Calu3 (cell line): ENCODE measurements around the gene FHIT. TPM values are rescaled to one million over a fixed set of nuclear protein-coding genes. Genes with fewer than 3 reads are reported as not detected.

Source experiments
- BruUV-seq: library from RNA; stranded (reverse); fragments of 400-500 nt; replicated peaks from 2 replicates; lab custom pipeline; 2021; lab: Mats Ljungman, UMichigan
- CTCF ChIA-PET: fragments of 300-600 bp; sonication (Branson Sonifier 250); formaldehyde crosslinking; loops from one replicate; lab custom pipeline; 2022; ENCODE audit warnings: antibody characterized with exemption; lab: Charles Lee
- DNase-seq: peaks from one replicate; pipeline ENCODE4 v3.0.0; 2022
- H3K27ac Mint-ChIP-seq: one replicate; pipeline ENCODE4 v1.8.0; 2022; ENCODE audit warnings: mixed read lengths; ENCODE audit not compliant: unreplicated experiment
- H3K27me3 Mint-ChIP-seq: one replicate; pipeline ENCODE4 v1.8.0; 2022; ENCODE audit warnings: mixed read lengths; ENCODE audit not compliant: unreplicated experiment
- H3K36me3 Mint-ChIP-seq: one replicate; pipeline ENCODE4 v1.8.0; 2022; ENCODE audit warnings: mild to moderate bottlenecking, moderate library complexity, mixed read lengths; ENCODE audit not compliant: insufficient read depth, unreplicated experiment
- H3K4me1 Mint-ChIP-seq: one replicate; pipeline ENCODE4 v1.8.0; 2022; ENCODE audit warnings: mild to moderate bottlenecking, low read depth, mixed read lengths; ENCODE audit not compliant: unreplicated experiment
- H3K4me3 Mint-ChIP-seq: one replicate; pipeline ENCODE4 v1.8.0; 2022; ENCODE audit warnings: mild to moderate bottlenecking, low read depth, moderate library complexity, mixed read lengths; ENCODE audit not compliant: unreplicated experiment
- H3K9me3 Mint-ChIP-seq: one replicate; pipeline ENCODE4 v1.8.0; 2022; ENCODE audit warnings: low read depth, mixed read lengths; ENCODE audit not compliant: unreplicated experiment
- CTCF ChIP-seq: fragments of 200-600 bp; IDR thresholded peaks from one replicate; pipeline ENCODE4 v1.8.0; 2022; ENCODE audit warnings: antibody characterized with exemption; ENCODE audit not compliant: unreplicated experiment
- intact Hi-C: fragments of 100-400 bp; cut with micrococcal nuclease; formaldehyde crosslinking; loops from one replicate; pipeline ENCODE4 v1.10.0; 2022; ENCODE audit not compliant: unreplicated experiment
- total RNA-seq: library from RNA; stranded (reverse); gene quantifications from 2 replicates; pipeline ENCODE4 v1.2.3, GENCODE V29; 2022

FHIT gene
- total RNA-seq, 1 experiment from 2014 or later: 6.2 TPM

GRCh38 chr3:60383345-60383744 is 867.9 kb downstream of the FHIT start:
- BruUV-seq: no TSS peak
- H3K36me3 Mint-ChIP-seq: no peaks in the 10 kb centered on the region
- H3K9me3 Mint-ChIP-seq: peaks cover 3% of the 10 kb centered on the region
- H3K4me1 Mint-ChIP-seq: no peaks in the 10 kb centered on the region
- no peak for DNase-seq
- no peaks in the 10 kb centered on the region for H3K27me3 Mint-ChIP-seq
- no peak overlapping the region for H3K27ac Mint-ChIP-seq
- TF ChIP-seq CTCF: no peak
- H3K4me3 Mint-ChIP-seq: no peak overlapping the region
- intact Hi-C loops: no loop called here
- CTCF ChIA-PET: no interaction called here

- H3K9me3 Mint-ChIP-seq: peaks cover 10% of the 10 kb centered on the region
- no TSS peak for BruUV-seq
- TF ChIP-seq CTCF: no peak
- no peaks in the 10 kb centered on the region for H3K4me1 Mint-ChIP-seq
- CTCF ChIA-PET: no interaction called here
- intact Hi-C loops: no loop called here
- no peak for DNase-seq
- no peak overlapping the region for H3K4me3 Mint-ChIP-seq
- H3K27me3 Mint-ChIP-seq: no peaks in the 10 kb centered on the region
- no peak overlapping the region for H3K27ac Mint-ChIP-seq
- H3K36me3 Mint-ChIP-seq: no peaks in the 10 kb centered on the region
Observed at GRCh38 chr3:60366486-60366885, 884.8 kb downstream of the FHIT start.

GRCh38 chr3:60365360-60365759 is 885.9 kb downstream of the FHIT start:
- intact Hi-C loops: no loop called here
- Mint-ChIP-seq H3K27ac (no peak overlapping the region), H3K4me3 (no peak overlapping the region), H3K36me3 (no peaks in the 10 kb centered on the region), H3K9me3 (peaks cover 9% of the 10 kb centered on the region), H3K27me3 (no peaks in the 10 kb centered on the region), H3K4me1 (no peaks in the 10 kb centered on the region)
- no TSS peak for BruUV-seq
- no peak for TF ChIP-seq CTCF
- CTCF ChIA-PET: no interaction called here
- no peak for DNase-seq

GRCh38 chr3:60364475-60364874 is 886.8 kb downstream of the FHIT start:
- no peaks in the 10 kb centered on the region for H3K27me3 Mint-ChIP-seq
- no peaks in the 10 kb centered on the region for H3K4me1 Mint-ChIP-seq
- H3K27ac Mint-ChIP-seq: no peak overlapping the region
- TF ChIP-seq CTCF: no peak
- BruUV-seq: no TSS peak
- CTCF ChIA-PET: no interaction called here
- H3K4me3 Mint-ChIP-seq: no peak overlapping the region
- H3K9me3 Mint-ChIP-seq: peaks cover 7% of the 10 kb centered on the region
- intact Hi-C loops: no loop called here
- no peaks in the 10 kb centered on the region for H3K36me3 Mint-ChIP-seq
- no peak for DNase-seq
